Measurements from ENCODE around the gene MYCN. TPM values are rescaled to one million over a fixed set of nuclear protein-coding genes. Genes with fewer than 3 reads are reported as not detected.
"Not testable (repeated sequence)": the region's sequence is repeated elsewhere in the genome, so short reads cannot be mapped to it uniquely, and the experiment has no call there.

The MYCN gene
- total RNA-seq, 2 donors from 2014 or later: 0.14 to 3.5 TPM

DNA sequence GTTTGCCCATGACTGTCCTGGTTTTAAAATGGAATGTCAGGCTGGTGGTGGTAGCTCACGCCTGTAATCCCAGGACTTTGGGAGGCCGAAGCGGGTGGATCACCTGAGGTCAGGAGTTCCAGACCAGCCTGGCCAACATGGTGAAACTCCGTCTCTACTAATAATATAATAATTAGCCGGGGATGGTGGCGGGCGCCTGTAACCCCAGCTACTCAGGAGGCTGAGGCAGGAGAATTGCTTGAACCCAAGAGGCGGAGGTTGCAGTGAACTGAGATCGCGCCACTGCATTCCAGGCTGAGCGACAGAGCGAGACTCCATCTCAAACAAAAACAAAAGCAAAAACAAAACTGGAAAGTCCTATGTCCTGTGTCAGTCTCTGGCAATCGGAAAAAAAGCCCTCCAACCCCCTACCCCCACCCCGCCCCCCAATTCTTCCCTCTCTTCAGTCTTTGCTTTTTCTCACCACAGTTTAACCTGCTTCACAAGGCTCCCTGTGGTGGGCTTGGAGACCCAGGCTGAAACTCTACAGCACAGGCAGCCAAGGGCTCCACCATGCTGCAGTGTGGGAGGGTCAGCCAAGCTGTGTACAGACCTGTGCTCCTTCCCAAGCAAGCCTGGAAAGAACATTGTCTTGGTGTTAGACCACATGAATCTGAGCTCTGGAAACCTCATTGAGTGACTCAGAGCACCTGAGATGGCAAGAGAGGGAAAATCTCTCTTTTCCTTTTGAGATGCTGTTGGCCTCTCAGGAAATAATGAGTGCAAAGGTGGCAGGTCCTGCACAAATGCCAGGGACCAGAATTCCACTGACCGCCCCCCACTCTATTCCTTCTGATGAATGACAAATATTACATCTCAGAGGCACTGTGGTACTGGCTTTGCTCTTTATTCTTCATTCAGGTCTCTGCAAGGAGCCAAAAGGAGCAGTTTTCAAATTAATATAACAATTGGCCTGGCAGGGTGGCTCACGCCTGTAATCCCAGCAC is 16.7 kb downstream of the MYCN start:
- DNase-seq (ENCODE audit: low spot score): no peak
- TF ChIP-seq POLR2AphosphoS5 (IDR thresholded peaks at IDR 0.05) (no peak), POLR2A (IDR thresholded peaks at IDR 0.05) (no peak)
- TF ChIP-seq, protein P1, sequence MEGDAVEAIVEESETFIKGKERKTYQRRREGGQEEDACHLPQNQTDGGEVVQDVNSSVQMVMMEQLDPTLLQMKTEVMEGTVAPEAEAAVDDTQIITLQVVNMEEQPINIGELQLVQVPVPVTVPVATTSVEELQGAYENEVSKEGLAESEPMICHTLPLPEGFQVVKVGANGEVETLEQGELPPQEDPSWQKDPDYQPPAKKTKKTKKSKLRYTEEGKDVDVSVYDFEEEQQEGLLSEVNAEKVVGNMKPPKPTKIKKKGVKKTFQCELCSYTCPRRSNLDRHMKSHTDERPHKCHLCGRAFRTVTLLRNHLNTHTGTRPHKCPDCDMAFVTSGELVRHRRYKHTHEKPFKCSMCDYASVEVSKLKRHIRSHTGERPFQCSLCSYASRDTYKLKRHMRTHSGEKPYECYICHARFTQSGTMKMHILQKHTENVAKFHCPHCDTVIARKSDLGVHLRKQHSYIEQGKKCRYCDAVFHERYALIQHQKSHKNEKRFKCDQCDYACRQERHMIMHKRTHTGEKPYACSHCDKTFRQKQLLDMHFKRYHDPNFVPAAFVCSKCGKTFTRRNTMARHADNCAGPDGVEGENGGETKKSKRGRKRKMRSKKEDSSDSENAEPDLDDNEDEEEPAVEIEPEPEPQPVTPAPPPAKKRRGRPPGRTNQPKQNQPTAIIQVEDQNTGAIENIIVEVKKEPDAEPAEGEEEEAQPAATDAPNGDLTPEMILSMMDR (IDR thresholded peaks at IDR 0.05): no peak
- Histone ChIP-seq H3K36me3 (no peaks in the 10 kb centered on the region), H3K4me3 (no peak overlapping the region), H3K27ac (no peak overlapping the region), H3K27me3 (replicated peaks; ENCODE audit: insufficient read depth) (no peaks in the 10 kb centered on the region), H3K4me1 (replicated peaks) (no peaks in the 10 kb centered on the region), H3K9me3 (no peaks in the 10 kb centered on the region)
- intact Hi-C loops (cut with DNase I): no loop called here
- WGBS: 96% methylated on average over 16 of the region's 16 CpGs

DNA sequence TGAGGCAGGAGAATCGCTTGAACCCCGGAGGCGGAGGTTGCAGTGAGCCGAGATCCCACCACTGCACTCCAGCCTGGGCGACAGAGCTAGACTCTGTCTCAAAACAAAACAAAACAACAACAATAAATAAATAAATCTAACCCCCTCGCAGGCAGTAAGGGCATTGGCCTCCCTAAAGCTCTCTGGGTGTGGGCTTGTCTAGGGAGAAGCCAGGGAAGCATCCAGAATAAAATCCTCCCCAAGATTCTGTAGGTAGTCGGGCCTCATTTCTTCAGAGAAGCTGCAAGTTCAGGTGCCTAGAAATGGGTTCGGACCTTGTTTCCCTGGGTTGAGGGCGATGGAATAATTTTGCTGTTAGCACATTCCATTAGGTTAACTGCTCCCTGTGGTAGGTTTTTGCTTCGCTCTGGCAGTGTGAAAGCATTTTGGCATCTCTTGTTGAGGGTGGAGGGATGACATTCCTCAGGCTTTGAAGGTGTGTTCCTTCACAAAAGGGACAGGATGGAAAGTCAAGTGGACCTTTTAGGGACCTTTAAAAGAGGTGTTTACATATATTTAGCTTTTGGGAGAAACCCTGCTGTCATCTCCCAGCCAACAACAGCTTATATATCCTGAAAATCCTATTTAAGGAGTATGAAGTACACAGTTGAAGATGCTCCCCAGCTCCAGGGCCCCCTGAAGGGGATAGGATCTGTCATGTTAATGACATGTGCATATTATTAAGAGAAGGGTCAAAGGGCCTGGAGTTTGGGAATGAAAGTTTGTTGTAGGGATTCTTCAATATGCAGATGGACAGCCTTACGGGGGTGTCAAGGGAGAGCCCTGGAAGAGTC is 17.7 kb downstream of the MYCN start:
- H3K4me1 ChIP-seq (replicated peaks): no peaks in the 10 kb centered on the region
- no peaks in the 10 kb centered on the region for H3K9me3 ChIP-seq
- H3K36me3 ChIP-seq: no peaks in the 10 kb centered on the region
- H3K27ac ChIP-seq: no peak overlapping the region
- intact Hi-C loops (cut with DNase I): no loop called here
- H3K27me3 ChIP-seq (replicated peaks; ENCODE audit: insufficient read depth): no peaks in the 10 kb centered on the region
- 86% methylated on average over 11 of the region's 11 CpGs for WGBS
- no peak overlapping the region for H3K4me3 ChIP-seq
- DNase-seq (ENCODE audit: low spot score): no peak
- TF ChIP-seq, protein P1 (IDR thresholded peaks at IDR 0.05): no peak
- TF ChIP-seq POLR2AphosphoS5 (IDR thresholded peaks at IDR 0.05): no peak
- no peak for TF ChIP-seq POLR2A (IDR thresholded peaks at IDR 0.05)

- H3K9me3 ChIP-seq: no peaks in the 10 kb centered on the region
- H3K36me3 ChIP-seq: no peaks in the 10 kb centered on the region
- H3K4me1 ChIP-seq (replicated peaks): no peaks in the 10 kb centered on the region
- no peaks in the 10 kb centered on the region for H3K27me3 ChIP-seq (replicated peaks; ENCODE audit: insufficient read depth)
- WGBS: 90% methylated on average over 4 of the region's 4 CpGs
- no peak for DNase-seq (ENCODE audit: low spot score)
- intact Hi-C loops (cut with DNase I): no loop called here
- no peak overlapping the region for H3K4me3 ChIP-seq
- no peak overlapping the region for H3K27ac ChIP-seq
- TF ChIP-seq POLR2AphosphoS5 (IDR thresholded peaks at IDR 0.05) (no peak), POLR2A (IDR thresholded peaks at IDR 0.05) (no peak)
- TF ChIP-seq, protein P1 (IDR thresholded peaks at IDR 0.05): no peak
Observed at GRCh38 chr2:15959331-15960153, 19.2 kb downstream of the MYCN start.

- H3K27ac ChIP-seq; H3K9me3 ChIP-seq; intact Hi-C loops (cut with DNase I); H3K27me3 ChIP-seq (replicated peaks; ENCODE audit: insufficient read depth); H3K36me3 ChIP-seq; DNase-seq (ENCODE audit: low spot score); H3K4me1 ChIP-seq (replicated peaks); H3K4me3 ChIP-seq: not testable (repeated sequence)
- 65% methylated on average over 2 of the region's 2 CpGs for WGBS
Observed at GRCh38 chr2:15960154-15960520, 19.8 kb downstream of the MYCN start.

- DNase-seq (ENCODE audit: low spot score); H3K27me3 ChIP-seq (replicated peaks; ENCODE audit: insufficient read depth); intact Hi-C loops (cut with DNase I); H3K4me3 ChIP-seq; H3K4me1 ChIP-seq (replicated peaks); H3K36me3 ChIP-seq; H3K27ac ChIP-seq; H3K9me3 ChIP-seq: not testable (repeated sequence)
- whole genome bisulfite sequencing: 89% methylated on average over 5 of the region's 5 CpGs
Observed at GRCh38 chr2:15963109-15963976, 23.0 kb downstream of the MYCN start.

Measured in prostate gland (tissue), 2 donors.